OCI-LY1 (cell line): ENCODE results near the gene EML1.

Source experiments
- H2AFZ ChIP-seq: fragments of 200-600 bp; sonication (generic), shearing (Covaris generic); 2 replicates; pipeline ENCODE4 v1.6.0; 2014; ENCODE audit warnings: antibody characterized with exemption, mild to moderate bottlenecking, low read length
- H3F3A ChIP-seq: fragments of 200-600 bp; sonication (generic), shearing (Covaris generic); 2 replicates; pipeline ENCODE4 v1.6.0; 2014; ENCODE audit warnings: mild to moderate bottlenecking, antibody characterized with exemption, low read length, moderate library complexity; ENCODE audit not compliant: insufficient read depth
- H3K27ac ChIP-seq: fragments of 200-600 bp; sonication (generic); 2 replicates; pipeline ENCODE4 v1.5.1; 2014; ENCODE audit warnings: low read length, mixed run types, mild to moderate bottlenecking, low read depth; ENCODE audit not compliant: poor library complexity, severe bottlenecking
- H3K27me3 ChIP-seq: fragments of 200-600 bp; sonication (generic); 2 replicates; pipeline ENCODE4 v1.6.0; 2014; ENCODE audit warnings: antibody characterized with exemption, mild to moderate bottlenecking, low read length, moderate library complexity; ENCODE audit not compliant: insufficient read depth
- H3K36me3 ChIP-seq: fragments of 200-600 bp; sonication (generic); 2 replicates; pipeline ENCODE4 v1.6.1; 2014; ENCODE audit warnings: mild to moderate bottlenecking, antibody characterized with exemption, low read length, moderate library complexity, mixed read lengths; ENCODE audit not compliant: insufficient read depth
- H3K4me1 ChIP-seq: fragments of 200-600 bp; sonication (generic); 2 replicates; pipeline ENCODE4 v1.5.1; 2014; ENCODE audit warnings: mild to moderate bottlenecking, low read length, moderate library complexity; ENCODE audit not compliant: insufficient read depth, severe bottlenecking
- H3K4me2 ChIP-seq: fragments of 200-600 bp; sonication (generic), shearing (Covaris generic); 2 replicates; pipeline ENCODE4 v1.6.1; 2014; ENCODE audit warnings: low read length
- H3K4me3 ChIP-seq: fragments of 200-600 bp; sonication (generic); 2 replicates; pipeline ENCODE4 v1.5.1; 2014; ENCODE audit warnings: low read length, low read depth, mild to moderate bottlenecking, mixed read lengths; ENCODE audit not compliant: poor library complexity, severe bottlenecking
- H3K79me2 ChIP-seq: fragments of 200-600 bp; shearing (Covaris generic); 2 replicates; pipeline ENCODE4 v1.6.1; 2016; ENCODE audit warnings: mixed run types, low read length, mixed read lengths; ENCODE audit not compliant: insufficient read depth
- H3K9ac ChIP-seq: fragments of 200-600 bp; sonication (generic), shearing (Covaris generic); 2 replicates; pipeline ENCODE4 v1.6.1; 2014; ENCODE audit warnings: mild to moderate bottlenecking, low read length, mixed read lengths
- H3K9me2 ChIP-seq: fragments of 200-600 bp; sonication (generic), shearing (Covaris generic); 2 replicates; pipeline ENCODE4 v1.6.1; 2014; ENCODE audit warnings: low read depth, mild to moderate bottlenecking, low read length, mixed read lengths
- H3K9me3 ChIP-seq: fragments of 200-600 bp; shearing (Covaris generic); 2 replicates; pipeline ENCODE4 v1.6.1; 2014; ENCODE audit warnings: low read length, mixed read lengths
- H4K20me1 ChIP-seq: fragments of 200-600 bp; sonication (generic), shearing (Covaris generic); 2 replicates; pipeline ENCODE4 v1.6.0; 2016; ENCODE audit warnings: mild to moderate bottlenecking, low read length; ENCODE audit not compliant: insufficient read depth
- EZH2 ChIP-seq: fragments of 200-600 bp; sonication (generic), shearing (Covaris generic); IDR thresholded peaks from 2 replicates; pipeline ENCODE4 v1.8.0; 2017; ENCODE audit warnings: borderline replicate concordance, mixed run types, mild to moderate bottlenecking, antibody characterized with exemption, low read length, moderate library complexity, mixed read lengths
- TF ChIP-seq, protein P1 (sequence below): fragments of 200-600 bp; sonication (generic), shearing (Covaris generic); IDR thresholded peaks from 2 replicates; pipeline ENCODE4 v1.5.1; 2017; ENCODE audit warnings: mild to moderate bottlenecking, antibody characterized with exemption, low read length, moderate library complexity, mixed read lengths

EML1 gene

DNA sequence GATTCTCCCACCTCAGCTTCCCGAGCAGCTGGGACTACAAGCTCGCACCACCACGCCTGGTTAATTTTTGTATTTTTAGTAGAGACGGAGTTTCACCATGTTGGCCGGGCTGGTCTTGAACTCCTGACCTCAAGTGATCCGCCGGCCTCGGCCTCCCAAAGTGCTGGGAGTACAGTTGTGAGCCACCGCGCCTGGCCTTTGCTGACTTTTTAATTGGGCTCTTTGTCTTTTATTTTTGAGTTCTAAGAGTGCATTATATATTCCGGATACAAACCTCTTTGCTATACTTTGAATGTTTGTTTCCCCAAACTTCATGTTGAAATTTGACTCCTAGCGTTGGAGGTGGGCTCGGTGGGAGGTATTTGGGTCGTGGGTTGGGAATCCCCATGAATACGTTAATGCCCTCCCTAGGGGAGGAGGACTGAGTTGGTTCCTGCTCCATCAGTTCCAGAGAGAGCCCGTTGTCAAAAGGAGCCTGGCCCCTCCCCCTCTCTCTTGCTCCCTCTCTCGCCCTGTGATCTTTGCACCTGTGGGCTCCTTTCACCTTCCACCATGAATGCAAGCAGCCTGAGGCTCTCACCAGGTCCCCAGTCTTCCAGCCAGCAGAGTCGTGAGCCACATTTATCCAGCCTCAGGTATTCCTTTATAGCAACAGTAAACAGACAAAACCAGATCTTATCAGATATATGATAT lies 168.8 kb downstream of the EML1 start:
- H3K4me3 ChIP-seq, result no peak overlapping the region
- H3F3A ChIP-seq, result no peaks in the 10 kb centered on the region
- H2AFZ ChIP-seq, result no peak overlapping the region

DNA sequence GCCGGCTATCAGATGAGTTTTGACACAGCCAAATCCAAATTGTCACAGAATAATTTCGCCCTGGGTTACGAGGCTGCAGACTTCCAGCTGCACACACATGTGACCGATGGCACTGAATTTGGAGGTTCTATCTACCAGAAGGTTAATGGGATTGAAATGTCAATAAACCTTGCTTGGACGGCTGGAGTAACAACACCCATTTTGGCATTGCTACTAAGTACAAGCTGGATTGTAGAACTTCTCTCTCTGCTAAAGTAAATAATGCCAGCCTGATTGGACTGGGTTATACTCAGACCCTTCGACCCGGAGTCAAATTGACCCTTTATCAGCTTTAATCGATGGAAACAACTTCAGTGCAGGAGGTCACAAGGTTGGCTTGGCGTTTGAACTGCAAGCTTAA lies 171.8 kb downstream of the EML1 start:
- H4K20me1 ChIP-seq, result no peaks in the 10 kb centered on the region
- no peaks in the 10 kb centered on the region for H3K9me2 ChIP-seq
- H3K4me3 ChIP-seq, result no peak overlapping the region

More for the DNA sequence above, 168.8 kb downstream of the EML1 start:
- Histone ChIP-seq H4K20me1 (no peaks in the 10 kb centered on the region), H3K9ac (no peak overlapping the region), H3K79me2 (no peaks in the 10 kb centered on the region), H3K27ac (no peak overlapping the region), H3K4me2 (no peak overlapping the region), H3K4me1 (no peaks in the 10 kb centered on the region), H3K9me2 (no peaks in the 10 kb centered on the region), H3K27me3 (no peaks in the 10 kb centered on the region), H3K36me3 (no peaks in the 10 kb centered on the region), H3K9me3 (no peaks in the 10 kb centered on the region)
- TF ChIP-seq, protein P1, sequence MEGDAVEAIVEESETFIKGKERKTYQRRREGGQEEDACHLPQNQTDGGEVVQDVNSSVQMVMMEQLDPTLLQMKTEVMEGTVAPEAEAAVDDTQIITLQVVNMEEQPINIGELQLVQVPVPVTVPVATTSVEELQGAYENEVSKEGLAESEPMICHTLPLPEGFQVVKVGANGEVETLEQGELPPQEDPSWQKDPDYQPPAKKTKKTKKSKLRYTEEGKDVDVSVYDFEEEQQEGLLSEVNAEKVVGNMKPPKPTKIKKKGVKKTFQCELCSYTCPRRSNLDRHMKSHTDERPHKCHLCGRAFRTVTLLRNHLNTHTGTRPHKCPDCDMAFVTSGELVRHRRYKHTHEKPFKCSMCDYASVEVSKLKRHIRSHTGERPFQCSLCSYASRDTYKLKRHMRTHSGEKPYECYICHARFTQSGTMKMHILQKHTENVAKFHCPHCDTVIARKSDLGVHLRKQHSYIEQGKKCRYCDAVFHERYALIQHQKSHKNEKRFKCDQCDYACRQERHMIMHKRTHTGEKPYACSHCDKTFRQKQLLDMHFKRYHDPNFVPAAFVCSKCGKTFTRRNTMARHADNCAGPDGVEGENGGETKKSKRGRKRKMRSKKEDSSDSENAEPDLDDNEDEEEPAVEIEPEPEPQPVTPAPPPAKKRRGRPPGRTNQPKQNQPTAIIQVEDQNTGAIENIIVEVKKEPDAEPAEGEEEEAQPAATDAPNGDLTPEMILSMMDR, result no peak
- no peak for TF ChIP-seq EZH2

DNA sequence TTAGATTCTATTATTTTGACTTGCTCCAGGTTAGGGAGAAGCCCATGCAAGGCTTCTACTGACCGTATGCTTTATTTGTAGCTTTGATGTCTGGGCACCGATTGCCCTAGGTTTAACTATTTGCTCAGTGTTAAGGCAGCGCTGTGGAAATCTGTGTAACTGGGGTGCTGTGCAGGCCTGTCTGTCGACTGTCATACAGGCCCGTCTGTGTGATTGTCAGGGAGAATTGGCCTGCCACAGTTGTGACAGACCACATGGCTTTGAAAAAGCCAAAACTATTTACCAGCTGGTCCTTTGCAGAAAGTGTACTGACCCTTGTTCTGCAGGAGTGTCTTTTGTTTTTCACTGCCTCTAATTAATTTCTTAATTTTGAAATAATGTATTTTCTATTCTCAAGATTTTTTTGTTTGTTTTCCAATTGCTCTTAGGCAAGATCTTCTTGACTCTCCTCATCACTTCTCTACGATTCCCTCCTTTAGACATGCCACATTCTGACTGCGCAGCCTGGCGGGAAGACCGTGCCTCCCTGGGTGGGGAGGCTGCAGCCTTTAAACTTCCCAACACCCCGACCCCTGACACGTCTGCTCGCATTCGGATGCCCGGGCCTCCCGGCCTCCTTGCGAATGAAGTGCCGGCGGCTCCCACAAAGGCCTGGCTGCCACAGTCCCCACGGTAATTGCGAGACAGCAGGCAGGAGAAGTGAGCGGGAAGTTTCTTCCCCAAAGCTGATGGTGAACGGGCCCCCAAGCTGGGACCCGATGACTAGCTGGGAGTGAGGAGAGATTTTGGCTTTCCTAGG lies 173.0 kb downstream of the EML1 start:
- H3K4me3 ChIP-seq, result no peak overlapping the region
- no peaks in the 10 kb centered on the region for H3K9me3 ChIP-seq
- H3K27ac ChIP-seq, result no peak overlapping the region
- H3K79me2 ChIP-seq, result no peaks in the 10 kb centered on the region
- H2AFZ ChIP-seq, result no peak overlapping the region
- H3K27me3 ChIP-seq, result no peaks in the 10 kb centered on the region
- H4K20me1 ChIP-seq, result no peaks in the 10 kb centered on the region
- H3K9ac ChIP-seq, result no peak overlapping the region
- no peaks in the 10 kb centered on the region for H3F3A ChIP-seq
- H3K36me3 ChIP-seq, result no peaks in the 10 kb centered on the region
- H3K4me2 ChIP-seq, result no peak overlapping the region
- no peaks in the 10 kb centered on the region for H3K9me2 ChIP-seq
- H3K4me1 ChIP-seq, result no peaks in the 10 kb centered on the region
- no peak for TF ChIP-seq EZH2
- TF ChIP-seq, protein P1, result no peak

More for the DNA sequence above, 171.8 kb downstream of the EML1 start:
- Histone ChIP-seq H3K4me1 (no peaks in the 10 kb centered on the region), H3K9me3 (no peaks in the 10 kb centered on the region), H3K27me3 (no peaks in the 10 kb centered on the region), H2AFZ (no peak overlapping the region), H3K36me3 (no peaks in the 10 kb centered on the region), H3K79me2 (no peaks in the 10 kb centered on the region), H3K4me2 (no peak overlapping the region), H3F3A (no peaks in the 10 kb centered on the region), H3K27ac (no peak overlapping the region), H3K9ac (no peak overlapping the region)
- TF ChIP-seq, protein P1, result no peak
- TF ChIP-seq EZH2, result no peak
